Upper lobe of left lung (tissue), 4 donors: Measurements from ENCODE around the gene COPS7A.

ENCODE experiments used
- EP300 ChIP-seq, 4 donors: sonication (generic); formaldehyde crosslinking; IDR thresholded peaks; one replicate each; pipeline ENCODE4 v1.5.1; 2017; ENCODE audit warnings: antibody characterized with exemption in 4 of 4, control low read depth in 2 of 4
- POLR2A ChIP-seq, 4 donors: fragments of 450-650 bp; IDR thresholded peaks; one replicate each; pipeline ENCODE4 v1.5.1; 2016 to 2017; ENCODE audit warnings: antibody characterized with exemption in 4 of 4, mild to moderate bottlenecking in 2 of 4
- POLR2AphosphoS5 ChIP-seq, 2 donors: sonication (generic); formaldehyde crosslinking; IDR thresholded peaks; one replicate each; pipeline ENCODE4 v1.5.1; 2017; ENCODE audit warnings: antibody characterized with exemption in 2 of 2
- TF ChIP-seq, protein P1 (sequence below), 6 experiments: fragments of 450-650 bp in 4 of 6; fragments of 200-600 bp in 2 of 6; sonication (generic) in 2 of 6; IDR thresholded peaks; one replicate each; pipeline ENCODE4 v1.5.1; 2016 to 2019; ENCODE audit warnings: antibody characterized with exemption in 6 of 6

DNA sequence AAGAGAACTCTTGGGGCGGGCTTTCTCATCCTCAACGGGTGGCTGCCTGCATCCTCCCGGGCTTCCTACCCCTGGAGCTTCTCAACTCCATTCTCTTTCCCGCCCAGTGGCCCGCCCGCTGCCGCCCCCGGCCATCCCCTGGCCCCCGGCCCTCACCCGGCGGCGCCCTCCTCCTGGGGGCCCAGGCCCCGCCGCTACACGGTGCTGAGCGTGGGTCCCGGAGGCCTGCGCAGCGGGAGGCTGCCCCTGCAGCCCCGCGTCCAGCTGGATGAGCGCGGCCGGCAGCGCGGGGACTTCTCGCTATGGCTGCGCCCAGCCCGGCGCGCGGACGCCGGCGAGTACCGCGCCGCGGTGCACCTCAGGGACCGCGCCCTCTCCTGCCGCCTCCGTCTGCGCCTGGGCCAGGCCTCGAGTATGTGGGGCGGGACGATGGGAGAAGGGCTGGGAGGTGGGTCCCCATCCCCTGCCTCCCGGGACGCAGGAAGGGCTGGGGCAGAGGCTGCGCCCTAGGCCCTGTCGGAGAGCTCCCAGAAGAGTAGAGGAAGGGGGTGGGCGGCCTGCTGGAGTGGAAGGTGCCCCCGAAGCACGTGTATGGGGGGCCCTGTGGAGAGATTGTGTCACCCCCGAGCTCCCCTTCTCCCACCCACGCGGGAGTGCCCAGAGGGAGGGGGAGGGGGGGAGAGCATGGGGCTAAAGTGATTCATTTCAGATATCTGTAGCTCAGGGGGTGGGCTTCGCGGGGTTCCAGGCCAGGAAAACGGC, 49.9 kb downstream of the COPS7A start:
- TF ChIP-seq, protein P1, sequence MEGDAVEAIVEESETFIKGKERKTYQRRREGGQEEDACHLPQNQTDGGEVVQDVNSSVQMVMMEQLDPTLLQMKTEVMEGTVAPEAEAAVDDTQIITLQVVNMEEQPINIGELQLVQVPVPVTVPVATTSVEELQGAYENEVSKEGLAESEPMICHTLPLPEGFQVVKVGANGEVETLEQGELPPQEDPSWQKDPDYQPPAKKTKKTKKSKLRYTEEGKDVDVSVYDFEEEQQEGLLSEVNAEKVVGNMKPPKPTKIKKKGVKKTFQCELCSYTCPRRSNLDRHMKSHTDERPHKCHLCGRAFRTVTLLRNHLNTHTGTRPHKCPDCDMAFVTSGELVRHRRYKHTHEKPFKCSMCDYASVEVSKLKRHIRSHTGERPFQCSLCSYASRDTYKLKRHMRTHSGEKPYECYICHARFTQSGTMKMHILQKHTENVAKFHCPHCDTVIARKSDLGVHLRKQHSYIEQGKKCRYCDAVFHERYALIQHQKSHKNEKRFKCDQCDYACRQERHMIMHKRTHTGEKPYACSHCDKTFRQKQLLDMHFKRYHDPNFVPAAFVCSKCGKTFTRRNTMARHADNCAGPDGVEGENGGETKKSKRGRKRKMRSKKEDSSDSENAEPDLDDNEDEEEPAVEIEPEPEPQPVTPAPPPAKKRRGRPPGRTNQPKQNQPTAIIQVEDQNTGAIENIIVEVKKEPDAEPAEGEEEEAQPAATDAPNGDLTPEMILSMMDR (IDR thresholded peaks at IDR 0.05): no peak
- TF ChIP-seq POLR2A (IDR thresholded peaks at IDR 0.05) (no peak), POLR2AphosphoS5 (IDR thresholded peaks at IDR 0.05) (no peak), EP300 (IDR thresholded peaks at IDR 0.05) (no peak)
